HepG2 (cell line): ENCODE results near the gene VKORC1. TPM values are rescaled to one million over a fixed set of nuclear protein-coding genes. Genes with fewer than 3 reads are reported as not detected.

Experiments used
- DDIT3 ChIP-seq: sonication (generic); formaldehyde crosslinking; IDR thresholded peaks from 2 replicates; pipeline ENCODE4 v1.4.0; 2020; ENCODE audit warnings: mild to moderate bottlenecking, missing genetic modification reagents
- E2F1 ChIP-seq: sonication (generic); formaldehyde crosslinking; IDR thresholded peaks from 2 replicates; pipeline ENCODE4 v1.5.0; 2020; ENCODE audit warnings: missing genetic modification reagents
- GMEB2 ChIP-seq: IDR thresholded peaks from 2 replicates; pipeline ENCODE4 v1.6.1; 2016; ENCODE audit warnings: missing biosample characterization, missing genetic modification reagents, low read depth
- HIVEP1 ChIP-seq: sonication (generic); formaldehyde crosslinking; IDR thresholded peaks from 2 replicates; pipeline ENCODE4 v1.4.0; 2020; ENCODE audit warnings: mild to moderate bottlenecking, missing genetic modification reagents
- MAFG ChIP-seq: sonication (generic); formaldehyde crosslinking; IDR thresholded peaks from 2 replicates; pipeline ENCODE4 v1.5.1; 2020; ENCODE audit warnings: mild to moderate bottlenecking, missing genetic modification reagents
- MEF2D ChIP-seq: sonication (generic); formaldehyde crosslinking; IDR thresholded peaks from 2 replicates; pipeline ENCODE4 v1.5.1; 2020; ENCODE audit warnings: mild to moderate bottlenecking, missing genetic modification reagents
- MXD3 ChIP-seq: IDR thresholded peaks from 2 replicates; pipeline ENCODE4 v1.6.1; 2016; ENCODE audit warnings: mild to moderate bottlenecking, missing biosample characterization, missing genetic modification reagents
- MYNN ChIP-seq: sonication (generic); formaldehyde crosslinking; IDR thresholded peaks from 2 replicates; pipeline ENCODE4 v1.4.0; 2020; ENCODE audit warnings: mild to moderate bottlenecking, low read depth, missing genetic modification reagents
- NKX3-1 ChIP-seq: sonication (generic); formaldehyde crosslinking; IDR thresholded peaks from 2 replicates; pipeline ENCODE4 v1.5.0; 2020; ENCODE audit warnings: missing genetic modification reagents
- NR2F1 ChIP-seq, 2 experiments: fragments of 450-650 bp in 1 of 2; formaldehyde crosslinking in 1 of 2; IDR thresholded peaks; 2 replicates each; pipeline versions ENCODE4 v1.5.0 to v1.6.1; 2016 to 2020; ENCODE audit warnings: mild to moderate bottlenecking in 1 of 2, missing compliant biosample characterization in 1 of 2, missing genetic modification reagents in 1 of 2, moderate library complexity in 1 of 2
- PBX2 ChIP-seq: IDR thresholded peaks from 2 replicates; pipeline ENCODE4 v1.6.1; 2016; ENCODE audit warnings: control low read depth
- PCBP1 ChIP-seq: fragments of 200-400 bp; formaldehyde crosslinking; IDR thresholded peaks from 2 replicates; pipeline ENCODE4 v1.6.1; 2017; ENCODE audit warnings: mild to moderate bottlenecking, low read depth, low read length, borderline replicate concordance
- SOX13 ChIP-seq, 3 experiments: fragments of 450-650 bp in 1 of 3; sonication (generic) in 1 of 3; formaldehyde crosslinking in 1 of 3; IDR thresholded peaks in 2 of 3; conservative IDR thresholded peaks in 1 of 3; 2 replicates each; pipeline versions ENCODE4 v1.5.0 to v1.6.1; 2016 to 2020; ENCODE audit warnings: antibody characterized with exemption in 1 of 3, mild to moderate bottlenecking in 1 of 3, missing compliant biosample characterization in 1 of 3, missing genetic modification reagents in 1 of 3, moderate library complexity in 1 of 3
- STAT6 ChIP-seq: sonication (generic); formaldehyde crosslinking; IDR thresholded peaks from 2 replicates; pipeline ENCODE4 v1.4.0; 2020; ENCODE audit warnings: missing genetic modification reagents, mild to moderate bottlenecking, borderline replicate concordance
- TP53 ChIP-seq: sonication (generic); formaldehyde crosslinking; conservative IDR thresholded peaks from 2 replicates; pipeline ENCODE4 v1.4.0; 2020; ENCODE audit warnings: missing genetic modification reagents
- ZBTB46 ChIP-seq: sonication (generic); formaldehyde crosslinking; IDR thresholded peaks from 2 replicates; pipeline ENCODE4 v1.4.0; 2020; ENCODE audit warnings: mild to moderate bottlenecking, missing genetic modification reagents, borderline replicate concordance
- ZNF350 ChIP-seq: sonication (generic); formaldehyde crosslinking; IDR thresholded peaks from 2 replicates; pipeline ENCODE4 v1.4.0; 2020; ENCODE audit warnings: mild to moderate bottlenecking, low read depth, missing genetic modification reagents, borderline replicate concordance
- ZNF792 ChIP-seq: IDR thresholded peaks from 2 replicates; pipeline ENCODE4 v1.6.1; 2016
- polyA plus RNA-seq, 8 experiments: library from polyadenylated mRNA; depleted of rRNA in 3 of 8; stranded (reverse) in 7 of 8; unstranded in 1 of 8; fragments of >200 nt; fragmentation: Illumina TruSeq in 4 of 8; extraction: Trizol in 4 of 8; gene quantifications; 2 replicates each; pipeline versions ENCODE4 v1.2.1 to v1.2.3, GENCODE V29; 2011 to 2016; ENCODE audit warnings: low read depth in 4 of 8, missing spikeins in 1 of 8, mixed read lengths in 1 of 8; ENCODE audit not compliant: insufficient read depth in 1 of 8
- total RNA-seq, 5 experiments: library from RNA; depleted of rRNA; stranded (reverse); fragments of >200 nt; fragmentation: Illumina TruSeq; extraction: Trizol; gene quantifications; 2 replicates each; pipeline ENCODE4 v1.2.3, GENCODE V29; 2016; ENCODE audit warnings: low read depth in 1 of 5

Gene VKORC1
- total and polyA plus RNA-seq, 2 of the 13 experiments (the other 11 are each of a cell fraction or from before 2014, with no cell fraction given) = 141 to 615 TPM

GRCh38 chr16:31141489-31142108, 47.0 kb upstream of the VKORC1 start (continued):
- TF ChIP-seq STAT6 (CRISPR knock-in tag) = no peak
- TF ChIP-seq MAFG = no peak
- TF ChIP-seq PBX2 (CRISPR knock-in tag) = peak; percentile 35; the same call in 1 of the 2 replicates
- TF ChIP-seq NKX3-1 (CRISPR knock-in tag) = no peak
- no peak for TF ChIP-seq NR2F1 (CRISPR knock-in tag; IDR thresholded peaks at IDR 0.05)
- no peak for TF ChIP-seq E2F1 (CRISPR knock-in tag)
- TF ChIP-seq MYNN (CRISPR knock-in tag) = no peak
- no peak for TF ChIP-seq TP53
- 0 out of 2 replicates have a peak, but pooled peaks have one; percentile 20 for TF ChIP-seq ZNF792 (CRISPR knock-in tag)
- no peak for TF ChIP-seq MEF2D (CRISPR knock-in tag)
- TF ChIP-seq ZBTB46 = no peak; the same call in 1 of the 2 replicates
- TF ChIP-seq GMEB2 = no peak
- TF ChIP-seq MXD3 (CRISPR knock-in tag) = 0 out of 2 replicates have a peak, but pooled peaks have one; percentile 24
- peak; percentile 4; the same call in 1 of the 2 replicates for TF ChIP-seq ZNF350 (CRISPR knock-in tag)
- no peak for TF ChIP-seq SOX13 (IDR thresholded peaks at IDR 0.05)
- TF ChIP-seq SOX13 (CRISPR knock-in tag; conservative IDR thresholded peaks at IDR 0.05 in 1 of 2, IDR thresholded peaks at IDR 0.05 in 1 of 2) = no peak
- no peak for TF ChIP-seq HIVEP1 (CRISPR knock-in tag)
- TF ChIP-seq PCBP1 = no peak
- no peak for TF ChIP-seq DDIT3 (CRISPR knock-in tag)
